Dermis microvascular lymphatic vessel endothelial cell (primary cell): ENCODE measurements around the gene GRM8. TPM values are rescaled to one million over a fixed set of nuclear protein-coding genes. Genes with fewer than 3 reads are reported as not detected.

Source experiments
- DNase-seq, 2 donors: peaks; one replicate each; pipeline versions ENCODE4 v3.0.0 to v3.0.0-alpha.2; 2010; ENCODE audit warnings: low read depth in 2 of 2
- total RNA-seq: library from RNA; depleted of rRNA; stranded (reverse); fragments of >200 nt; gene quantifications from 2 replicates; pipeline ENCODE4 v1.2.1, GENCODE V29; 2014

The GRM8 gene
- total RNA-seq: under 0.01 TPM in 1 of 2 replicates, not detected in the other

- peak; percentile 15 to 79 for DNase-seq
Observed at GRCh38 chr7:127252778-127253280, at the start of gene GRM8. Gene GRM8 (minus strand): TSS chr7:127252941.

DNA sequence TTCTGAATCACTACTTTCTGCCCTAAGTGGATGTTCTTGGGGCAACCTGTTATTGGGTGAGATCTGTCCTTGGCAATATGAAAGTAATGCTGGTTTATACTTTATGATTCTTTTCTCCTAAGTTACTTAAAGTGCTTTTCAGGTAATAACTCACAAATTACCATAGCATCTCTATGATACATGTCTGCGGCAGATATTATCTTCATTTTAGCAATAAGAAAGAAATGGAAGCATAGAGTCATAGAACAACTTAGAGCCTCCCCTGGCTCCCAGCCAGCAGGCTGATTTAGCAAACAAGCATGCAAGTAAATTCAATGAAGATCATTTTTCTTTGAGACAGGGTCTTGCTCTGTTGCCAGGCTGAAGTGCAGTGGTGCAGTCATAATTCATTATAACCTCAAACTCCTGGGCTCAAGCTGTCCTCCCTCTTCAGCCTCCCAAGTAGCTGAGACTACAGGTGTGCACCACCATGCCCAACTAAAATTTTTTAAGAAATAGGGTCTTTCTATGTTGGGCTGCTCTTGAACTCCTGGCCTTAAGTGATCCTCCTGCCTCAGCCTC is 38.1 kb upstream of the GRM8 start:
- no peak for DNase-seq

GRCh38 chr7:127290116-127290655 is 37.4 kb upstream of the GRM8 start:
- no peak for DNase-seq

GRCh38 chr7:127287133-127287532 is 34.4 kb upstream of the GRM8 start:
- DNase-seq: no peak

- no peak for DNase-seq
Observed at GRCh38 chr7:127270093-127270492, 17.4 kb upstream of the GRM8 start.

DNA sequence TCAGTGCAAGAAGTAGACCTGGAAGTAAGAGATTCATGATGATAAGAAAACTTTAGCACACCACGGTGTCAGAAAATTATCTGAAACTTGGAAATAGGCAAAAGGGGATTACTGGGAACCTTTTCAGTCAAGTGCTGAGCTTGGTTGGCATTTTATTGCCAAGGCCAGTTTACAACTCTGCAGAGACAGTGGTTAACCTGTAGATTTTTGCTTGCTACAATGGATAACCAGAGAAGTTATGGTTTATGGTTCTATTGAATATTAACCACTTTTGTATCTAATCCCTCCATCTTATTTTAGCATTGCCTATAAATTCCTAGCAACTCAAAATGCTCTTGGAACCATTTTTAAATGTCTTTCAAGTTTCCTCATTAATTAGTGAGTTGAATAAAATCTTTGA is 13.3 kb upstream of the GRM8 start:
- no peak for DNase-seq

- no peak for DNase-seq
Observed at GRCh38 chr7:127264219-127264618, 11.5 kb upstream of the GRM8 start.

GRCh38 chr7:127258111-127258510 is 5.4 kb upstream of the GRM8 start:
- no peak for DNase-seq

DNA sequence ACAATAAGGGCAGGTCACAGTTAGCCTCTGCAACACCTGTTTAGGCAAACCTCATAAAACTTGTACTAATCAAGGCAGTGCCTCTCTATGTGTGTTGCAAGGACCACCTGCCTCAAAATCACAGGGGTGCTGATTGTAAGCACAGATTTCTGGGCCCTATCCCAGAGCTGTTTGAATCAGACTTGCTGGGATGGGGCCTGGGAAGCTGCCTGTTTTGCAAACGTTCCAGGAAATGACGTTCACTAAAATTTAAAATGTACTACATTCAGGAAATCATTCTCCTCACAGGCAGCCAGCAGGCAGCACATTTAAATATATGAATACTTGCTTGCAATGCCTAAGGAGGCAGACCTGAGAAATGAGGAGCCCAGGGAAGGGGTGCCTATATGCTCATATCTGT is 4.3 kb upstream of the GRM8 start:
- DNase-seq: no peak

GRCh38 chr7:127256041-127256725 is 3.4 kb upstream of the GRM8 start:
- DNase-seq: no peak

GRCh38 chr7:127254163-127254684 is 1.5 kb upstream of the GRM8 start:
- no peak for DNase-seq

DNA sequence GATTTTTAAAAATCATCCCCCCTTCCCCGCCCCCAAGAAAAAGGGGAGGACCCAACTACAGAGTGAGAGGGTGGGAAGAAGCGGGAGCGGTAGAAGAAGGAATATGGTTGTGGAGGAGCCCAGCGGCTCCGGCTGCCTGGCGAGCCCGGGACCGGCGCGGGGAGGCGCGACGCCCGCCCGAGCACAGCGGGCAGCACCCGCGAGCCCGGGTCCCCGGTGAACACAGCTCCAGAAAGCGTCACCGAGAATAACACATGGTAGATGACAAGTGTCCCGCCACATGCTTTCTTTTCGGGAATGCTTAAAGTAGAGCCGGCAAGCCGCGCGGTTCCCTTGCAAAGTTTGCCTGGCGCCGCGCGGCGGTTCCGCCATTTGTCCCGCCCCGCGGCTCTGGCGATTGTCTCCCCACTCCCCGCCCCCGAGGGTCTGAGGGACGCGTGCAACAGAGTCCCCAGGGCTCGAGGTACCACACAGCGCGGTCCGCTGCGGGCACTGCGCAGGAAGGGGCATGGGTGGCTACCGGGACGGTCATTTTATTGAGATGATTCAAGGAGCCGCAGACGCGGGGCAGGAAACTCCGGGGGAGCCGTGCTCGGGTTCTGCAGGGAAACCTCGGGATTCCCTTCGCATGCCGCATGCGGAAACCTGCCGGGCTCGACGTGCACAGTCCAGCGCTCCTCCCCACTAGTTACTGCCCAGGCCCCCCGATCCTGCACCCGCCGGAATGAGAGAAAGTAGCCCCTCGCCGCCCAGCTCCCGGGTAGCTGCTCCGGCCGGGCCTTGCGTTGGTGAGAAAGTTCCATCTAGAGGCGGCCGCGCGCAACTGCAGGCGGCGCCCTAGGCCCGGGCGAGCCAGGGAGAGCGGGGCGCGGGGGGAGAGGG is 781 bp upstream of the GRM8 start:
- peak; percentile 22 to 62 for DNase-seq

DNA sequence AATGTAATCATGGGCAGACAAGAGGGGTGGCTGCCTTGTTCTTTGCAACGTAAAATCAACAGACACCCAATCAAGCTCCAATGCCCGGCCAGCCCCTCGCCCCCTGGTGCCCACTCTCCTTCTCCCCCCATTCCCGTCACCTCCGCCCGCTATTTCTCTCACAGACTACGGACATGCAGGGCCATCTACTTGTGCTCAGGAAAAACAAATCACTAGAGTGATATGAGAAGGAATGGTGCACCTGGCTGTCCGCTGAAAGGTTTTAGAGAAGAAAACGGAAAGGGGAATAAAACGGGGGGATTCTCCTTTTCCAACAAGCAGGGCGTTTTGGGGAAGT is 396 bp downstream of the GRM8 start:
- DNase-seq: no peak

DNA sequence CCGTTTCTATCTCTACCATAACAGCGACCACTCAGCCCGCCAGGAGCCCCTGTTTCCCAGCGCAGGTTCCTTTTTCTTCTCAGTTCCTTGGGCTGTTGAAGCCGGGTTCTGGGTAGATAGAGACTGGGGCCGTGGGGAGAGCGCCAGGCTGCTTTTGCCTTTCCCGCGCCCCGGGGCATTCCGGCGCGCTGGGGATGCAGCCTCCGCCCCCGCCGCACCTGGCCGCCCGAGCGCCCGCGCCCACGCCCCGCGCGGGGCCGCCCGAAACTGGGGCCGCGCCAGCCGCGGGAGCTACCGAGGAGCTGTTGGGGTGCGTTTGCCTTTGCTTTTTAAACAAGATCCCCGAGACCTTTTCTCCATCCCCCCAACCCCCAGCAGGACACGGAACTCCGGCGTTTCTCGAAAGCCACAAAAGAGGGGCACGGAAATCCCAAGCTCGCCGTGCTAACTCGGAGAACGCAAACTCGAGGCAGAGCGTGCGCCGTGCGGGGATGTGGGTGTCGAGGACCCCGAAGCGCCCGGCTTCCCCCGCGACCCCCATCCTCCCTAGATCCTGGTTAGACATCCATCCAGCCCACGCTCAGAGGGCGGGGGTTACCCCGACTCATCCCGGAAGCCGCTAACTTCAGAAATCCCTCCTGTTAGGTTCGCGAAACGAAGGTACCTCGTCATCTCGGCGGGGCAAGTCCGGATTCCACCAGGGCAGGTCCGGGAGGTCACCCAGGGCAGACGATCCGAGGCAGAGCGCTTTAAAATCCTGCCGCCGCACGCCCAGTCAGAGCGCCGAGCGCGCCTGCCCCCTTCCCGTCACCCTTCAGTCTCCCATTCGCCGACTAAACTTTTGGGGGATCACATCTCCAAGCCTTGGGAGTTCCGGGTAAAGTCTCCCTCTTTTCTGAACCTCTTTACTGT is 1.0 kb downstream of the GRM8 start:
- DNase-seq: no peak

DNA sequence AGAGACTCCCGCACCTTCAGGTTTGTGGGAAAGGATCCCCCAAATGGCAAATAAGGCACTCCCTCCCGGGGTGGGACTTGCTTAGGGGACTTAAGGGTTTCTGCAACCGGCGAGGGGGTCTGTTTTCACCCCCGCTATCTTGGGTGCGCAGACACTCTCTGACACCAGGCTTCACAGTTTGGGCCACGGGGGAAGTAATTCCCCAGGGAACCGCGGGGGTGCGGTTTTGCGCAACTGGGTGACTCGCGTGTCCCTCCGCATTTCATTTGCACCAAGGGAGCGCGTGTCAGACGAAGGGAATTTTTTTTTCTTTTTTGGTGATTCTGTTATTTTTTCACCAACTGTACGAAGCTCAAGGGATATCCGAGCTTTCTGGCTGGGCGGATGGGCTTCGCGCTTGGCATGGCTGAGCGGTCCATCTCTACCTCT is 1.7 kb downstream of the GRM8 start:
- DNase-seq: no peak

DNA sequence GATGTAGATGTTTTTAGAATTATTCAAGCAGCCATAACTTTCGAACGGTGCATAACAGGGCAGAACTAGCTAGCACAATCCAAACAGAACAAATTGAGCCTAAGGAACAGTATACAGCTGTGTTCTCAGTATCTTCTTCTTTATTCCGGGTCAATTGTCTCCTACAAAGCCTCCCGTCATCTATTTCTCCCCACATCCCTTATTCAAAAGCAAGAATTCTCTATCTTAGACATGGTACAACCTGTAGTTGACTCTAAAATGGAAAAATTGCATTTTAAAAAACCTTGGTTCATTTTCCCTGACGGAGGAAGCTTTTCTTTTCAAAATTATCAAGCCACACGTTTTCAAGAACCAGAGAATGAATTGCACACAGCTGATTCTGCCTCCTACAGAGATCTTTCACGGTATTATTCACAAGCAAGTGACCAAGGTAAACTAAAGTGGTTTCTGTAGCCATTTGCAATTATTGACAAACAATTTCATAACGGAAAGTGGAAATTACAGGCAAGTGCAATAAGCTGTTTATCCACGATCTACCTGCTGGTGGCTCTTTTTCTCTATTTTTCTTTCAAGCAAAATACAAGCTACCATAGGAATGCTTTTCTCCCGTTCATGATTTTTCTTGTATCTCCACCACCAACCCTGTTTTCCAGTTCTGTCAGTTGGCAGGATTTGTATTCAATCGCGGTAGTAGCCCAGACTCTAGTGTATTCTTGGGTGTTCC is 2.3 kb downstream of the GRM8 start:
- DNase-seq: no peak

- no peak for DNase-seq
Observed at GRCh38 chr7:127245607-127246006, 7.1 kb downstream of the GRM8 start.

DNA sequence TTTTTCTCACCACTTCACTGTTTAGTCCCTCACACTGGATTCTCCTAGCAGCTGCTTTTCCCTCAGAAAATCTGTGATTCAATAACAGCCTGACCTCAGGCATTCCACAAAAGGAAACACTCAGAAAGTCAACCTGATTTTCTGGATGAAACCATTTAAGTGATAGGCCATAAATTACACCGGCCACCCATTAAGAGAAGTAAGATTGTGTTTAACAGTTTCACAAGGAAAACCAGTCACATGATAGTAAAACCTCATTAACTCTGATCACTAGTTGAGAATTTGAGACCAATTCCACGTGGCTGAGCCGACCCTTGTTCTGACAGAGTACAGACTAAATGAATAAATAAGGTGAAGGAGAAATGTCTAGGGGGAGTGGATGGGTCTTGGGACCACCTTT is 7.7 kb downstream of the GRM8 start:
- DNase-seq: no peak

DNA sequence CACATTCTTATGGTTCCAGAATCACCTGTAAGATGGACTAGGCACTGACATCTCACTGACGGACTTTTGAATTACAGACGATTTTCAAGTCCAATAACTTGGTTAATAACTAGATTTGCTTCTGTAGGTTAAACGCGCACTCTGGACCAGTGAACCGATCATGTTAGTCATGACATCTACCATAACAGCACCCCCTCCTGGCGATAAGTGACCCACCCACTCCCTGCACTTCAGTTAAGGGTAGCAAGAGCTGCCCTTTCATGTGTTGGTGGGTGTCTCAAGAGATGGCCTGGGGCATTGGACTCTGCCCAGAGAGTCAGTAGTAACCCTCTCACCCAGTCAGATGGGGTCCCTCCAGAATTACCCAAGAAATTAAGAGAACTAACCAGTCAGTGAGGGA is 12.9 kb downstream of the GRM8 start:
- DNase-seq: no peak

DNA sequence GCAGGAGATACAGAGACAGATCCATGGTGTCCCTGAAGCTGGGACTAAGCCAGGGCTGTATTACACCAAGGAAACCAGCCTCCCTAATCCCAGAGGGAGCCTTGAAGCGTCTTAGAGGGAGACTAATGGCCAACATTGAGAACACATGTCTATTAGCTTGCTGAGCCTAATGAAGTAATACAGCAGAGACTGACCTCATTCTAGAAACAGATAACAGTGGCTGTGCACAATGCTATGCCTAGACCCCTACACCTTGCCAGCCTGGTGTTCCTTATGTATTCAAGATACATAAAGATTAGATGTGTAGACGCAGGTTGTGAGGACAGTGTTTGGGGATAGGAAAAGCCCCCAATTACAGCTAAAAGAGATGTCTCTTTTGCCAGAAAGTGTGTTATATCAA is 19.1 kb downstream of the GRM8 start:
- DNase-seq: no peak
